H1 (cell line): ENCODE results near the gene PIAS3. TPM values are rescaled to one million over a fixed set of nuclear protein-coding genes. Genes with fewer than 3 reads are reported as not detected.

Source experiments
- BACH1 ChIP-seq: IDR thresholded peaks from 2 replicates; pipeline ENCODE4 v1.6.1; 2012; ENCODE audit warnings: low read length, improper control_type of control experiment
- BRCA1 ChIP-seq: IDR thresholded peaks from 2 replicates; pipeline ENCODE4 v1.6.1; 2012; ENCODE audit warnings: low read depth, low read length, improper control_type of control experiment
- KDM4A ChIP-seq: IDR thresholded peaks from one replicate; pipeline ENCODE4 v1.7.1; 2012; ENCODE audit warnings: low read depth, mild to moderate bottlenecking, moderate library complexity, low read length, inconsistent platforms; ENCODE audit not compliant: severe bottlenecking
- SP4 ChIP-seq: IDR thresholded peaks from 2 replicates; pipeline ENCODE4 v1.6.1; 2012; ENCODE audit warnings: low read length, inconsistent platforms
- polyA plus RNA-seq, 7 experiments: library from polyadenylated mRNA; depleted of rRNA in 3 of 7; stranded (reverse) in 5 of 7; unstranded in 2 of 7; fragments of >200 nt in 5 of 7; fragments of 200-250 nt in 2 of 7; gene quantifications; 1 replicate in 5 of 7; 2 replicates in 1 of 7; 4 replicates in 1 of 7; pipeline versions ENCODE4 v1.2.1 to v1.2.3, GENCODE V29; 2011 to 2013; ENCODE audit warnings: missing spikeins in 2 of 7, mixed read lengths in 2 of 7
- total RNA-seq: library from RNA; stranded (reverse); fragmentation: NEBNext Ultra II Directional; extraction: Animal tissue kit (Norgen Biotek cat#: 25700); gene quantifications from 2 replicates; pipeline ENCODE4 v1.2.1, GENCODE V29; 2021
- TF ChIP-seq, protein P1 (sequence below), 3 experiments: IDR thresholded peaks; 1 replicate in 2 of 3; 2 replicates in 1 of 3; pipeline versions ENCODE4 v1.5.1 to v1.6.1; 2011; ENCODE audit warnings: low read length in 3 of 3, mild to moderate bottlenecking in 3 of 3, inconsistent platforms in 2 of 3, low read depth in 1 of 3, moderate library complexity in 1 of 3; ENCODE audit not compliant: insufficient read depth in 1 of 3; ENCODE audit errors: control extremely low read depth in 1 of 3

Gene PIAS3
- total and polyA plus RNA-seq, 2 of the 8 experiments (the other 6 are each of a cell fraction or from before 2014, with no cell fraction given): 36.7 to 49.9 TPM

DNA sequence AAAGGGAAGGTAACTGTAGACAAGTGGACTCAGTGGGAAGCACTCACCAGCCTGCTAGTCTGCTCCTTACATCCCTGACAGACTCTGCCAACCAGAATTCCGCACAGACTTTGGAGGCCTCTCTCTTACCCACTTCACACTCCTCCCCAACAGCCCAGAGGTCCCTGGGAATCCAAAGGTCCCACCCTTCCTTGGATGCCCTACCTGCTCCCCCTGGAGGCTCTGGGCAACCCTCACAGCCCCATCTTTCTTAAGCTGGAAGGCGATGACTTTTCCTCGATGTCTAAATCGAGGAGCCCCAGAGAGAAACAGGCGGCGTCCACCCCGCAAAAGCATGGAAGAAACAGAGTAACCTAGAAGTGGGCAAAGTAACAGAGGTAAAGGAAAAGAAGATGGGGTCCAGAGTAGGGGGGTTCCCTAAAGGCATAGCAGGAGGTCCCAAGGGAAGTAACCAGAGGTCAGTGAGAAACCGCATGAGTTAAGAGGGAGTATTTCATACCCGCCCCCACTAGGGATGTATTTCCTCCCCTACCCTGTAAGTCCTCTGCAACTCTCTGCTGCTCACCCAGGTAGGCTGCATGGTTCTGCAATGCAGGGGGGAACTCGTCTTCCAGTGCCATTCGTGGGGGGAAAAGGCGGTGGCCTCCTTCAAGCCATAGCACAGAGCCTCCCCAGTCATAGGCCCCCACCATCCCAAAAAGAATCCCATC, 42.6 kb upstream of the PIAS3 start (continued):
- no peak for TF ChIP-seq BRCA1
- TF ChIP-seq, protein P1, sequence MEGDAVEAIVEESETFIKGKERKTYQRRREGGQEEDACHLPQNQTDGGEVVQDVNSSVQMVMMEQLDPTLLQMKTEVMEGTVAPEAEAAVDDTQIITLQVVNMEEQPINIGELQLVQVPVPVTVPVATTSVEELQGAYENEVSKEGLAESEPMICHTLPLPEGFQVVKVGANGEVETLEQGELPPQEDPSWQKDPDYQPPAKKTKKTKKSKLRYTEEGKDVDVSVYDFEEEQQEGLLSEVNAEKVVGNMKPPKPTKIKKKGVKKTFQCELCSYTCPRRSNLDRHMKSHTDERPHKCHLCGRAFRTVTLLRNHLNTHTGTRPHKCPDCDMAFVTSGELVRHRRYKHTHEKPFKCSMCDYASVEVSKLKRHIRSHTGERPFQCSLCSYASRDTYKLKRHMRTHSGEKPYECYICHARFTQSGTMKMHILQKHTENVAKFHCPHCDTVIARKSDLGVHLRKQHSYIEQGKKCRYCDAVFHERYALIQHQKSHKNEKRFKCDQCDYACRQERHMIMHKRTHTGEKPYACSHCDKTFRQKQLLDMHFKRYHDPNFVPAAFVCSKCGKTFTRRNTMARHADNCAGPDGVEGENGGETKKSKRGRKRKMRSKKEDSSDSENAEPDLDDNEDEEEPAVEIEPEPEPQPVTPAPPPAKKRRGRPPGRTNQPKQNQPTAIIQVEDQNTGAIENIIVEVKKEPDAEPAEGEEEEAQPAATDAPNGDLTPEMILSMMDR (IDR thresholded peaks at IDR 0.05; ENCODE audit: control extremely low read depth in 1 of 3, insufficient read depth in 1 of 3, low read depth in 1 of 3, low read length in 3 of 3): peak; percentile 47 to 56 (median 49)
- TF ChIP-seq BACH1: no peak
- no peak for TF ChIP-seq KDM4A
- TF ChIP-seq SP4: no peak
